Esophagus squamous epithelium (tissue), 5 donors: ENCODE measurements around the gene IFRD1. TPM values are rescaled to one million over a fixed set of nuclear protein-coding genes. Genes with fewer than 3 reads are reported as not detected.

Experiments used
- DNase-seq: peaks from one replicate; lab custom pipeline; 2025; lab: John Stamatoyannopoulos, UW
- H3K27ac ChIP-seq, 4 donors: fragments of 200-600 bp; sonication (generic); one replicate each; pipeline ENCODE4 v1.5.1; 2016 to 2019; ENCODE audit warnings: mild to moderate bottlenecking in 1 of 4
- H3K27me3 ChIP-seq, 4 donors: fragments of 200-600 bp; sonication (generic); 1 replicate in 3 of 4; 2 replicates in 1 of 4; pipeline versions ENCODE4 v1.5.1 to v1.6.0; 2017 to 2021; ENCODE audit warnings: antibody characterized with exemption in 1 of 4
- H3K36me3 ChIP-seq, 3 donors: fragments of 200-600 bp; sonication (generic); one replicate each; pipeline ENCODE4 v1.5.1; 2016 to 2019
- H3K4me1 ChIP-seq, 3 donors: fragments of 200-600 bp; sonication (generic); one replicate each; pipeline ENCODE4 v1.5.1; 2017 to 2019
- H3K4me3 ChIP-seq, 4 donors: fragments of 200-600 bp; sonication (generic); 1 replicate in 3 of 4; 2 replicates in 1 of 4; pipeline ENCODE4 v1.5.1; 2016 to 2019; ENCODE audit warnings: mild to moderate bottlenecking in 2 of 4, moderate library complexity in 1 of 4
- H3K9me3 ChIP-seq, 3 donors: fragments of 200-600 bp; sonication (generic); one replicate each; pipeline ENCODE4 v1.5.1; 2016 to 2019
- POLR2A ChIP-seq, 4 donors: fragments of 450-650 bp; IDR thresholded peaks; one replicate each; pipeline ENCODE4 v1.6.1; 2017; ENCODE audit warnings: antibody characterized with exemption in 4 of 4, mild to moderate bottlenecking in 4 of 4, moderate library complexity in 3 of 4
- WGBS, 2 donors: methylation state at CpG; one replicate each; pipeline ENCODE4 v1.1.5; 2018; 5-methylcytosine and 5-hydroxymethylcytosine counted together
- intact Hi-C: fragments of 100-400 bp; cut with DNase I; formaldehyde crosslinking; loops from one replicate; pipeline ENCODE4 v1.15.0; 2022
- total RNA-seq, 4 donors: library from RNA; depleted of rRNA; stranded (reverse); fragments of >200 nt; gene quantifications; one replicate each; pipeline ENCODE4 v1.1.0, GENCODE V29; 2016
- TF ChIP-seq, protein P1 (sequence below), 6 experiments: fragments of 450-650 bp in 4 of 6; fragments of 200-600 bp in 2 of 6; sonication (generic) in 2 of 6; IDR thresholded peaks; one replicate each; pipeline ENCODE4 v1.5.1; 2016 to 2019; ENCODE audit warnings: antibody characterized with exemption in 6 of 6, mild to moderate bottlenecking in 4 of 6, moderate library complexity in 4 of 6
- donor health status: DM: yes; HTN: yes; CAD: no.

Gene IFRD1, protein sequence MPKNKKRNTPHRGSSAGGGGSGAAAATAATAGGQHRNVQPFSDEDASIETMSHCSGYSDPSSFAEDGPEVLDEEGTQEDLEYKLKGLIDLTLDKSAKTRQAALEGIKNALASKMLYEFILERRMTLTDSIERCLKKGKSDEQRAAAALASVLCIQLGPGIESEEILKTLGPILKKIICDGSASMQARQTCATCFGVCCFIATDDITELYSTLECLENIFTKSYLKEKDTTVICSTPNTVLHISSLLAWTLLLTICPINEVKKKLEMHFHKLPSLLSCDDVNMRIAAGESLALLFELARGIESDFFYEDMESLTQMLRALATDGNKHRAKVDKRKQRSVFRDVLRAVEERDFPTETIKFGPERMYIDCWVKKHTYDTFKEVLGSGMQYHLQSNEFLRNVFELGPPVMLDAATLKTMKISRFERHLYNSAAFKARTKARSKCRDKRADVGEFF
- total RNA-seq = 10 to 100 TPM; 19.4 to 52.1 (median 31.1) TPM

DNA sequence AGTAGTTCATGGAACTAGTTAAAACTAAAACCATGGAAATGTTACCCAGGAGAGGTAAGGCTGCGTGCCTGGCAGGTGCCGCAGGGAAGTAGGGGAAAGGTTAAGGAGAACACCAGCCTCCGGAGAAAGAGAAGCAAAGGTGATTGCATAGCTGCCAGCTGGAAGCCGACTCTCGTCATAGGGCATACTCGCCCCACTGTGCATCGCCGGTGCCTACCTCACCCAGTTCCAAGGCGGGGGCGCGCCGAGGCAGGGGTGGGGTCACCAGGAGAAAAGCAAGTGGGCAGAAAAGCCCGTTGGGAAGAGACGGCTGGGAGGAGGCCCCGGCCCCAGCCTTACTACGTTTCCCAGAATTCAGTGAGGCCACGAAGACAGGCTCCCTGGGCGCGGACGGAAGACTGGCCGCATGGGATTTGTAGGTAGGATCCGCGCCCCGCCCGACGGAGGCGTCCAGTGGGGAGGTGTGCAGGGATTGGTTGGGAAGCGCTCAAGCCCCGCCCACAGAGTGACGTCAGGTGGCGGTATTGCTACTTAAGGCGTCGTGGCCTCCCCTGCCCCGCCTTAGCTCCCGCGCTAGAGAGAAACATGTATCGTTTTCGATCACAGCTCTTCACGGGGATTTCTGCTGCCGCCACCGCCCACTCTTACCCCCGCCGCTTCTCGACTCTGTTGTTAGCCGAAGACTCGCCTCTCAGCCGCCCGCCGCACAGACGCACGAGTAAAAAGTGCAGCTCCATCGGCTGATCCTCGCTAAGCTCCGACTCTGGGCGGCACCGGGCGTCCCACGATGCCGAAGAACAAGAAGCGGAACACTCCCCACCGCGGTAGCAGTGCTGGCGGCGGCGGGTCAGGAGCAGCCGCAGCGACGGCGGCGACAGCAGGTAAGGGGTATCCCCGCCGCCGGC is at the start of gene IFRD1:
IFRD1 (plus strand) TSS at position 559 of the 905 bp plus-strand sequence; CDS start at position 788, 229 bp downstream.
- H3K4me3 ChIP-seq = peak within 1 kb of the TSS; percentile 87 to 100 (median 92)
- no peaks in the 10 kb centered on the region for H3K27me3 ChIP-seq
- H3K36me3 ChIP-seq = no peaks in the 10 kb centered on the region
- no peaks in the 10 kb centered on the region for H3K9me3 ChIP-seq
- TF ChIP-seq POLR2A (IDR thresholded peaks at IDR 0.05) = peak in 3 of 4 donors; percentile 60 to 99 (median 99)
- TF ChIP-seq, protein P1, sequence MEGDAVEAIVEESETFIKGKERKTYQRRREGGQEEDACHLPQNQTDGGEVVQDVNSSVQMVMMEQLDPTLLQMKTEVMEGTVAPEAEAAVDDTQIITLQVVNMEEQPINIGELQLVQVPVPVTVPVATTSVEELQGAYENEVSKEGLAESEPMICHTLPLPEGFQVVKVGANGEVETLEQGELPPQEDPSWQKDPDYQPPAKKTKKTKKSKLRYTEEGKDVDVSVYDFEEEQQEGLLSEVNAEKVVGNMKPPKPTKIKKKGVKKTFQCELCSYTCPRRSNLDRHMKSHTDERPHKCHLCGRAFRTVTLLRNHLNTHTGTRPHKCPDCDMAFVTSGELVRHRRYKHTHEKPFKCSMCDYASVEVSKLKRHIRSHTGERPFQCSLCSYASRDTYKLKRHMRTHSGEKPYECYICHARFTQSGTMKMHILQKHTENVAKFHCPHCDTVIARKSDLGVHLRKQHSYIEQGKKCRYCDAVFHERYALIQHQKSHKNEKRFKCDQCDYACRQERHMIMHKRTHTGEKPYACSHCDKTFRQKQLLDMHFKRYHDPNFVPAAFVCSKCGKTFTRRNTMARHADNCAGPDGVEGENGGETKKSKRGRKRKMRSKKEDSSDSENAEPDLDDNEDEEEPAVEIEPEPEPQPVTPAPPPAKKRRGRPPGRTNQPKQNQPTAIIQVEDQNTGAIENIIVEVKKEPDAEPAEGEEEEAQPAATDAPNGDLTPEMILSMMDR (IDR thresholded peaks at IDR 0.05) = peak in 1 of 6 experiments; percentile 19
- peak within 1 kb of the TSS; percentile 98 to 100 (median 99) for H3K27ac ChIP-seq
- 0% methylated on average over 10 to 36 of the region's 73 CpGs for WGBS, 2 donors
- intact Hi-C loops = loop anchor here (10.0 kb wide), 1 partner anchor 245 kb away; the partner anchor contains the start of genes DOCK4 and ZNF277
- H3K4me1 ChIP-seq = peaks cover 10 to 56% (median 18%) of the 10 kb centered on the region in 3 donors
- peak; percentile 94 for DNase-seq

DNA sequence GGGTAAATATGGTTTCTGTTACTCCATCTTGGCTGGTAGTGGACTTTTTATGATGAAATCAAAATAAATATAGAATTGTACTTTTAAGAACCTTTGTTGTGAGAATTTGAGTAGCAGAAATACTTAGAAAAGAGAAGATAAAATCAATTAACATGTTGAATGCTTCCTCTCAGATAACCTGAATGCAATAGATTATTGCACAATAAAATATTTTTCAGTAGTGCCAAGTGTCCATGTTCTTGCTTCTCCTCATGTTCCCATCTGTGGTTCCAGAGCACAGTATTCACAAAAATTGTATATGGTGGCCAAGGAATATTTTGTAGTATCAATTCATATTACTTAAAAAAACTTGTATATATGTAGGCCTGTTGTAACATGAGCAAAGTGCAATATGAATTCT is 45.9 kb upstream of the IFRD1 start:
- Histone ChIP-seq H3K9me3 (no peaks in the 10 kb centered on the region), H3K4me1 (no peaks in the 10 kb centered on the region), H3K27ac (no peak overlapping the region), H3K4me3 (no peak overlapping the region), H3K36me3 (no peaks in the 10 kb centered on the region), H3K27me3 (peaks cover 0 to 14% (median 0%) of the 10 kb centered on the region in 4 donors)
- no peak for DNase-seq
- intact Hi-C loops = no loop called here
- no peak for TF ChIP-seq POLR2A (IDR thresholded peaks at IDR 0.05)
- TF ChIP-seq, protein P1 (IDR thresholded peaks at IDR 0.05) = no peak

DNA sequence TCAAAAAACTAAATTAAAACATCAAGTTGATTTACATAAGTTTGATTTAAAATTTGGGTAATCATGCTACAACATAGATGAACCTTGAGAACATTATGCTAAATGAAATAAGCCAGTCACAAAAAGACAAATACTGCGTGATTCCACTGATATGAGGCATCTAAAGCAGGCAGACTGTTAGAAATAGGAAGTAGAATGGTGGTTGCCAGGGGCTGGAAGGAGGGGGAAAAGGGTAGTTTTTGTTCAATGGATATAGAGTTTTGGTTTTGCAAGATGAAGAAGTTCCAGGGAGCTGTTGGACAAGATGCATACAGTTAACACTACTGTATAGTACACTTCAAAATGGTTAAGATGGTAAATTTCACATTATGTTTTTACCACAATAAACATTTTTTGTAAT is 45.0 kb upstream of the IFRD1 start:
- no peaks in the 10 kb centered on the region for H3K4me1 ChIP-seq
- 76 to 86% methylated on average over 1 of the region's 1 CpG for WGBS, 2 donors
- TF ChIP-seq POLR2A (IDR thresholded peaks at IDR 0.05) = no peak
- TF ChIP-seq, protein P1 (IDR thresholded peaks at IDR 0.05) = no peak
- no peak for DNase-seq
- no peaks in the 10 kb centered on the region for H3K36me3 ChIP-seq
- H3K4me3 ChIP-seq = no peak overlapping the region
- no peaks in the 10 kb centered on the region for H3K9me3 ChIP-seq
- H3K27ac ChIP-seq = no peak overlapping the region
- intact Hi-C loops = no loop called here
- H3K27me3 ChIP-seq = peaks cover 0 to 9% (median 0%) of the 10 kb centered on the region in 4 donors

DNA sequence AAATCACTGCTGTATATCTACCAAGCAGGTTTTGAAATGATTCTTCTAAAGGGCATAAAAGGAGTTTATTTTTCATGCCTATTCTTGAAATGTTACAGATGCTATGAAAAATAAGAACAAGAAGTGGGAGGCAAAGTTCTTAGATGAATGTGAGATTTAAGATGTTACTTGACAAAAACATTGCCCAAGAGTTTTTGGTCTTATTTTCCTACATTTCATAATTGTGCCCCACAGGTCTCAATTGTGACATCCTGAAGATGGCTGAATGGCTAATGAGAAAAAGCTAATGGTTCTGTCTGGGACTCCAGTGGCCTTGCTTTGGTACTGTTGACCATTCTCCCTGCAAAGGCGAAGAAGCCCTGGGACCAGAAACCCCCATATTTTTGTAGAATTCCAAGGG is 43.0 kb upstream of the IFRD1 start:
- DNase-seq = no peak
- H3K4me3 ChIP-seq = no peak overlapping the region
- intact Hi-C loops = no loop called here
- H3K4me1 ChIP-seq = peaks cover 0 to 9% (median 2%) of the 10 kb centered on the region in 3 donors
- no peaks in the 10 kb centered on the region for H3K36me3 ChIP-seq
- no peak for TF ChIP-seq POLR2A (IDR thresholded peaks at IDR 0.05)
- TF ChIP-seq, protein P1 (IDR thresholded peaks at IDR 0.05) = no peak
- no peaks in the 10 kb centered on the region for H3K9me3 ChIP-seq
- H3K27me3 ChIP-seq = no peaks in the 10 kb centered on the region
- 82 to 100% methylated on average over 1 of the region's 1 CpG for WGBS, 2 donors
- no peak overlapping the region for H3K27ac ChIP-seq
